ENCODE data around the gene C12orf76. TPM values are rescaled to one million over a fixed set of nuclear protein-coding genes. Genes with fewer than 3 reads are reported as not detected.

Gene C12orf76
- total and polyA plus RNA-seq, 9 of the 15 experiments (the other 6 are each of a cell fraction or from before 2014, with no cell fraction given): 6.3 to 38.6 (median 12.3) TPM

DNA sequence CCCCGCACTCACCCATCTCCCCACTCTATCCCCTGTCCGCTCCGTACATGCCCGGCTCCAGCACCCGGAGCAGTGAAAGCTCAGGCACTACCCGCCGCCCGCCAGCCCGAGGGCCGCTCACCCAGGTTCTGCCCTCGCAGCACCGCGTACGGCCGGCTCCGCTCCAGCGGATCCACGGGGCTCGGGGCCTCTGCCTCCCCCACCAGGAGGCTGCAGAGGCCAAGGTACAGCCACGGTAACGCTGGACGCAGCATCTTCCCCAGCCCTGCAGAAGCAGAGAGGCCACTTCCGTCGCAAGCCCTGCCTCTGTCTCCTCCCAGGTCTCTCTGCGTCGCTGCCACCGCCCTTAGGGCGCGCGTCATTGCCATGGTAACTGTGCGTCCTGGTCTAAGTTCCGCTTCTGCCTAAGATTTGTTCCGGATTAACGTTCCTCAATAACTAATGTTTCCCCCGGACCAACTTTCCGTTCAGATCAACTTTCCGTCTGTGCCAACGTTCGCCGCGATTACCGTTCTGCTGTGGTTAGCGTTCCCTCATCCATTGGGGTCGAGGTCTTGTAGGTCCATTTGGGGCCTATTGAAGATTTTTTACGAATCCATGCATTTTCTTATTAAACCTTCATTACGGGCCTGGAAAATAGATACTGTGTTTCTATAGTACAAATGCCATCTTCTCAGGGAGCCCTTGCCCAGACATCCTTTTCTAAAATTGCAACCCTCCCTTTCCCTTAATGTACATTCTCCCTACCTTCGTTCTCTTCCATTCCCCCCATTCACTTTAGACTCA lies at the start of gene C12orf76 (continued):
- TF ChIP-seq CREB5 (CRISPR knock-in tag; IDR thresholded peaks at IDR 0.05) (no peak), MEIS2 (IDR thresholded peaks at IDR 0.05; ENCODE audit: partially characterized antibody) (peak; percentile 53), ZNF444 (CRISPR knock-in tag; IDR thresholded peaks at IDR 0.05) (no peak), SPI1 (IDR thresholded peaks at IDR 0.05; ENCODE audit: borderline replicate concordance, low read depth, low read length) (peak; percentile 71; the same call in 1 of the 2 replicates), IFI16 (CRISPR knock-in tag; IDR thresholded peaks at IDR 0.05) (no peak), ZHX1 (conservative IDR thresholded peaks at IDR 0.05; ENCODE audit: low read length) (0 out of 2 replicates have a peak, but pooled peaks have one; percentile 40), E2F8 (IDR thresholded peaks at IDR 0.05; ENCODE audit: low read depth, partially characterized antibody) (peak; percentile 92), TFAM (CRISPR knock-in tag; conservative IDR thresholded peaks at IDR 0.05) (no peak), SRSF7 (optimal IDR thresholded peaks at IDR 0.05; ENCODE audit: low read depth, low read length) (no peak), ZBTB8A (IDR thresholded peaks at IDR 0.05; ENCODE audit: partially characterized antibody) (no peak), KDM1A (IDR thresholded peaks at IDR 0.05) (peak; percentile 48 to 62; a peak in 2 of 4 replicates), RBM22 (IDR thresholded peaks at IDR 0.05; ENCODE audit: low read depth, low read length, poor library complexity, severe bottlenecking) (peak; percentile 74), SREBF2 (CRISPR knock-in tag; IDR thresholded peaks at IDR 0.05) (0 out of 2 replicates have a peak, but pooled peaks have one; percentile 52), L3MBTL2 (IDR thresholded peaks at IDR 0.05) (peak; percentile 37; the same call in 1 of the 2 replicates)
- TF ChIP-seq, protein P1, sequence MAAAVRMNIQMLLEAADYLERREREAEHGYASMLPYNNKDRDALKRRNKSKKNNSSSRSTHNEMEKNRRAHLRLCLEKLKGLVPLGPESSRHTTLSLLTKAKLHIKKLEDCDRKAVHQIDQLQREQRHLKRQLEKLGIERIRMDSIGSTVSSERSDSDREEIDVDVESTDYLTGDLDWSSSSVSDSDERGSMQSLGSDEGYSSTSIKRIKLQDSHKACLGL (CRISPR knock-in tag; IDR thresholded peaks at IDR 0.05; ENCODE audit: borderline replicate concordance, poor library complexity, severe bottlenecking): no peak
- TF ChIP-seq, protein P2, sequence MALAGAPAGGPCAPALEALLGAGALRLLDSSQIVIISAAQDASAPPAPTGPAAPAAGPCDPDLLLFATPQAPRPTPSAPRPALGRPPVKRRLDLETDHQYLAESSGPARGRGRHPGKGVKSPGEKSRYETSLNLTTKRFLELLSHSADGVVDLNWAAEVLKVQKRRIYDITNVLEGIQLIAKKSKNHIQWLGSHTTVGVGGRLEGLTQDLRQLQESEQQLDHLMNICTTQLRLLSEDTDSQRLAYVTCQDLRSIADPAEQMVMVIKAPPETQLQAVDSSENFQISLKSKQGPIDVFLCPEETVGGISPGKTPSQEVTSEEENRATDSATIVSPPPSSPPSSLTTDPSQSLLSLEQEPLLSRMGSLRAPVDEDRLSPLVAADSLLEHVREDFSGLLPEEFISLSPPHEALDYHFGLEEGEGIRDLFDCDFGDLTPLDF (CRISPR knock-in tag; IDR thresholded peaks at IDR 0.05): no peak
- TF ChIP-seq, protein P3, sequence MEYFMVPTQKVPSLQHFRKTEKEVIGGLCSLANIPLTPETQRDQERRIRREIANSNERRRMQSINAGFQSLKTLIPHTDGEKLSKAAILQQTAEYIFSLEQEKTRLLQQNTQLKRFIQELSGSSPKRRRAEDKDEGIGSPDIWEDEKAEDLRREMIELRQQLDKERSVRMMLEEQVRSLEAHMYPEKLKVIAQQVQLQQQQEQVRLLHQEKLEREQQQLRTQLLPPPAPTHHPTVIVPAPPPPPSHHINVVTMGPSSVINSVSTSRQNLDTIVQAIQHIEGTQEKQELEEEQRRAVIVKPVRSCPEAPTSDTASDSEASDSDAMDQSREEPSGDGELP (CRISPR knock-in tag; IDR thresholded peaks at IDR 0.05; ENCODE audit: borderline replicate concordance): peak; percentile 65

Data from K562 (cell line).